GM19328 (cell line): ENCODE results near the gene MGLL.

Experiments used
- ATAC-seq: cut with Tn5 transposase; IDR thresholded peaks from one replicate; pipeline ENCODE4 v1.9.1; 2021; ENCODE audit warnings: mild to moderate bottlenecking, moderate library complexity; ENCODE audit not compliant: unreplicated experiment

Gene MGLL

DNA sequence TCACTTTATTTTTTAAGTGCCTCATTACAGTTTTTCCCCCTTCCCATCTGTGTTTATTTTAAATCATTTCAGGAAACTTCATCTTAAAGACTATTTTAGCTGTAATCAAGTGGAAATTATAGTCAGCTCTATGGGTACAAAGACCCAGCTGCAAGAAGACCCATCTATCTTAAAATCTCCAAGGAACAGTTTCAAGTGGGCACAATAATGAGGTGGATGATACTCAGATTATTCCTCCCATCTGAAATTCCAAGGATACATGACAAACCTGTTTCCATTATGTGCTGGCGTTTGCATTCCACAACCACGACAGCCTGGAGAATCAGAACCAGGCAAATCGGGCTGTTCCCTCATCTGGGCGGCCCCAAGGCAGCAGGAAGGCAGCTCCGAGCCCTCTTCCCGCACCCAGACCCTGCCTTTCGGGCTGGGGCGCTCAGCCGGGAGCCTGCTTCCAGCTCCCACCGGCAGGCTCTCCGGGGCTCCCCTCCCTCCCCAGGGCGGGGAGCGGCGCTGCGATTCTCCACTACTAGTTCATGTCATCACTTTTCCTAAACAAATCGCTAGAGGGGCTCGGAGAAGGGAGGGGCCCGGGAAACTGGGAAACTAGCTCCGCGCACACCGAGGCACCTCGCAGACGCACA, at the start of gene MGLL:
Gene MGLL, minus strand, starts transcription at position 475 of the 641 bp plus-strand sequence. Its CDS starts 197 bp downstream, at position 278.
- peak; percentile 2 for ATAC-seq

DNA sequence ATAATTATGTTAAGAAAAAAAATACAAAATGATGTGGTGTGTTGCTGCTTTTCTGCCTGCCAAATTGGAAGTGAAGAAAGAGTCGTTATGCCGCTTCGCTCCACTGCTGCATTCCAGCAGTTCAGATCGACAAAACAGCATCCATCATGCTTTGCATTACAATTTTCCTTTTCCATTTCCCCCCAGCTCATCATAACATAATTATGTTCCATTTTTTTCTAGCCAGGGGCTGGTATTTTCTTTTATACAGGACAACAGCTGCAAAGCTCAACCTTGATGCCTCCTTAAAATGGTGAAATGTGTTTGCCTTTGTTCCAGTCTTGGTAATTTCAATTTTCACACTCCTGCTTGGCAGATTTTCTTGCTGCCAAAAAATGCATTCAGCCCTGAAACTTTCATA, 47.8 kb upstream of the MGLL start:
- no peak for ATAC-seq

DNA sequence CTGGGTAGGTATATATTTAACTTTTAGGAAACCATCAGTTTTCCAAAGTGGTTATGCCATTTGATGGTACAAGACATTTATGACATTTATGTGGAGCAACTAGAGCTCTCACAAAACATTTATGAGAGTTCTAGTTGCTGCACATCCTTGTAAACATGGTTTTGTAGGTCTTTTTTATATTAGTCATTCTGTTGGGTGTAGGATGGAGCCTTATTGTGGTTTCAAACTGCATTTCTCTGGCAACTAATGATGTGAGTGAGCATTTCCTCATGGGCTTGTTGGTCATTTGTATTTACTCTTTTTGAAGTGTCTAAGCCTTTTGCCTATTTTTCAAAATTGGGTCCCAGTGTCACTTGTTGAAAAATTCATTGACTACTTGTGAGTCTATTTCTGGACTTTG, 45.7 kb upstream of the MGLL start:
- ATAC-seq: no peak

DNA sequence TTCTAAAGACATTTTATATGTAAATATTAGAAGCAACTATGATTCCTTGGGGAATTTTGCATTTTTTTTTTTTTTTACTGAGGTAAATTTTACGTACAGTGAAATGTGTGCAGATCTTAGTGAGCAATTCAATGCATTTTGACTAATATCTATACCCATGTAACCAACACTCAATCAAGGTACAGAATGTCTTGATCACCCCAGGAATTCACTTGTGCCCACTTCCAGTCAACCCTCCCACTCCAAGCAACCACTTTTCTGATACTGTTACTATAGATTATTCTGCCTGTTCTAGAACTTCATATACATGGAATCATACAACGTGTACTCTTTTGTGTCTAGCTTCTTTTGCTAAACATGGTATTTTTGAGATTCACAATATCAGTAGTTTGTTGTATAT, 45.1 kb upstream of the MGLL start:
- no peak for ATAC-seq

DNA sequence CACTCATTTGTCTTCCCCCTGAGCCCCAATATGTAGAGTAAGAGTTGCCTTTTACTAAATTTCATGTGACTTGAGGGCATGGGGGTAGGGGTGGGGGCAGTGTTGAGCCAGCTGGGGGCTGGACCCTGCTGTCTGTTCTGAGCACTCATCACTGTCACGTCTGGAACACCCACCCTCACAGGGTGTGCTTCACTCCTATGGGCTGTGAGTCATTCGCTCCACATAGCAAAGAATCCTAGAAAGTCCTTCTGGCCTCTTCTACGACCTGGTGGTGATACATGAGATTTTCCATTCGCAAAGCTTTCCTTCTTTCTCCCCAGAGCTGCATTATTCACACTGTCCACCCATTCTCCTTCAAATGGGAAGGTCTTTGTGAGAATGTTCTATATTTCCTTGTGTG, 43.6 kb upstream of the MGLL start:
- no peak for ATAC-seq

DNA sequence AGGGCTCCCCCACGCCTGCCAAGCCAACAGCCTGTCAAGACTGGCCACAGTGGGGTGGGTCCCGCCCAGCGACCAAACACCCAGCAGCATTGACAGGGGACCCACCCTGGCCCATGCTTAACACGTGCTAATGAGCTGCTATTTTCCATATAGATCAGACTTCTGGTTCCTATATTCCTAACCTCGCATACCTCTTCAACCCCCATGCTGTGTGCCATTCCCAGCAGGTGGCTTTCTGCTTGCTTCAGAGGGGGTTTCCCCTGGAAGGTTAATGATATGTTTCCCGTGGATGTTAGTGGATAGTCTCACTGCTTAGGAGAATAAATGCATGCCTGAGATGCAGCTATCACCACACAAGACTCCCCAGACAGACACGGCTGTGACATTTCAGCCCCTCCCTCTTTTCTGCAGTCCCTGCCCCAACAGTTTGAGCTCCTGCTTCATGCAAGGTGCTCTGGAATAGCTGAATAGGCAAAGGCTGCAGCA, 37.9 kb upstream of the MGLL start:
- ATAC-seq: no peak

DNA sequence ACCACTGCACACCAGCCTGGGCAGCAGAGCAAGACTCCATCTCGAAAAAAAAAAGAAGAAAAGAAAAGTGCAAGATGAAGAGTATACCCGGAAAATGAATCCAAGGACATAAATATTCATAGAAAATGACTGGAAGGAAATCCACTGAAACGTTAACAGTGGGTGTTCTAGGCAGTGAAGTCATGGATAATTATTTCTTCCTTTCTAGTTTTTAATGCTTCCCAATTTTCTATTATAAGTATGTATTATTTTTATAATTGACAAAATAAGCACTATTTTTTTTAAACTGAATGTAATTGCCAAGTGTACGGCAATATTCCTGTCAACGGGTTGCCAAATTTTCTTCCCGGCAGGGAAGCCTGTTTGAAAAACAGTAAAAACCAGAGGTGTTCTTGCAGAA, 37.4 kb upstream of the MGLL start:
- ATAC-seq: no peak

DNA sequence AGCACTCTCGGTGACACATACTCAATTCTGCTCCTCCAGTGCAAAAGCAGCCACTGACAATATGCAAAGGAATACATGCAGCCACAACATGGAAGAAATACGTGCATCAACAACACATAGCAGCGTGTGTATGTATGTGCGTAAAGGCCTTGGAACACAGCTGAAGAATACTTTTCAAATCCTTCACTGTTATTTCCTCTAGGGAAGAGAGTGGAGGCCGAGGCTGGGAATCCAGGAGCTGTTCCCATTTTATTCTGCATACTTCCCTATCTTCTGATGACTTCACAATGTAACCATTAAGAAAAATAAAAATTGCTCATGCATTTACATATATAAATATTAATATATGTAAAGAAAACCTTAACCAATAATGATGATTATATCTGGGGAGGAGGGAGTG, 36.6 kb upstream of the MGLL start:
- no peak for ATAC-seq

DNA sequence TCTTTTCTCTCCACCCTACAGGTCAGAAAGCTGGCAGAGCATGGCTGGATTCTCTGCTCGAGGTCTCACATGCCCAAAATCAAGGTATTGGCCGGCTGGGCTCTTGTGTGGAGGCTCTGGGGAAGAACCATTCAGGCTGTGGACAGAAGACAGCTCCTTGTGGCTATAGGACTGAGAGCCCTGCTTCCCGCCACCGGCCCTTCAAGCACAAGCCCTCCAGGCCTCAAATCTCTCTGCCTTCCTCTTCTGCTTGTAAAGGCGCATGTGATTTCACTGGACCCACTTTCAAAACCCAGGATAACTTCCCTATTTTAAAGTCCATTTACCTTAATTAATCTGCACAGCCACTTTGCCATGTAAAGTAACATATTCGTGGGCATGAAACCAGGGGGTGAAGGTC, 36.2 kb upstream of the MGLL start:
- no peak for ATAC-seq

DNA sequence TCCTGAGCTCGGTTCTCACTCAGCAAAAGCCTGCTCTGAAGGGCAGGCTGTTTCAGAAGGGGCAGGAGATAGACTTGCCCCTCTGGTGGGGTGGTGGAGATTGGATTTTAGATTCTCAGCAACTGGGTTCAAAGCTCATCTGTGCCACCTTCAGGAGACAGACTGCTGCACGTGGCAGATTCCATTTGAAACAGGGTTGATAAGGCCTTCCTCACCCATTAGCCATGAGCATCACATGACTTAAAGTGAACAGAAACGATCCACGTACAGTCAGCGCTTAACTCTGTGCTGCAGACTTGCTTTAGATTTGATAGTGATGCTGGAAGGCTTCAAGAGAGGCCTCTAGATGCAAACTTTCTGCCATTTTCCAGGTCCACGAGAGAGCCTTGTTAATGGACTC, 35.0 kb upstream of the MGLL start:
- ATAC-seq: no peak

DNA sequence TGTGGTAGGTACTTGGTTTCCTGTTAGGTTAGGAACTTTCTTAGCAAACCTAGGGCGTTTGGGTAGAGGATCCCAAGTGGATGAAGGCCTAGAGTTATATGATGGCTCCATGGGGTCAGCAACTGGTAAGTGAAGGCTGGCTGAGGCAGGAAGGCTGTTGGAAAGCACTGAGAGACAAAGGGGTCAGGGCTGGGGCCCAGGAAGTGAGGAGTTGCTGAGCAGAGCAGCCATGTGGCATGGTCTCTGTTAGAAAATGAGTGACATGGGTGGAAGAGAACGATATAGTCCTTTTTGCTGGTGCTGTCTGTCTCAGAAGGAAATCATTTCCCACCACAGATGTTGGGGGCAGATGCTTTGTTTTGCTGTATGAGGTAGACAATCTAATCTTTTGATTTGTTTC, 34.5 kb upstream of the MGLL start:
- ATAC-seq: no peak

DNA sequence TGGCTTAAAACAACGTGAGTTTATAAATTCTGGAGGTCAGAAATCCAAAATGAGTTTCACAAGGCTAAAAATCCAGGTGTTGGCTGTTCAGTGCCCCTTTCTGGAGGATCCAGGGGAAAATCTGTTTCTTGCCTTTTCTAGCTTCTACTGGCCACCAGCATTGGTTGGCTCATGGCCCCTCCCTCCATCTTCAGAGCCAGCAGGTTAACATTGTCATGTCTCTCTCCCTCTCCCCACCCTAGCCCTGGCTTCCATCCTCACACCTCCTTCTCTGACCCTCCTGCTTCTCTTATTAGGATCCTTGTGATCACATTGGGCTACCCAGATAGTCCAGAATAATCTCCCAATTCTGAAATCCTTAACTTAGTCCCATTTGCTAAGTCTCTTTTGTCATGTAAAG, 32.9 kb upstream of the MGLL start:
- ATAC-seq: no peak

DNA sequence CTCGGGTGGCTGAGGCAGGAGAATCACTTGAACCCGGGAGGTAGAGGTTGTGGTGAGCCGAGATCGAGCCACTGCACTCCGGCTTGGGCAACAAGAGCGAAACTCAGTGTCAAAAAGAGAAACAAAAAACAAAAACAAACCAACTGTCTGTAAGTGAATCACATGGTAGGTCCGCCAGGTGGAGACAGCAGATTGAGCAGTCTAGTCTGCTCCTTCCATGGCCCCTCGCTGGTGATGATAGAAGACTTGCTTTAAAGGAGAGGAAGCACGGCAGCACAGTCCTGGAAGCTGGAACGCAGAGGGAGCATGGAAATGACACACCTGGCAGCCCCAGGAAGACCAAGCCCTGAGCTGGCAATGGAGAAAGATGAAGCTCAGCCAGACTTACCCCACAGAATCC, 31.4 kb upstream of the MGLL start:
- ATAC-seq: no peak

DNA sequence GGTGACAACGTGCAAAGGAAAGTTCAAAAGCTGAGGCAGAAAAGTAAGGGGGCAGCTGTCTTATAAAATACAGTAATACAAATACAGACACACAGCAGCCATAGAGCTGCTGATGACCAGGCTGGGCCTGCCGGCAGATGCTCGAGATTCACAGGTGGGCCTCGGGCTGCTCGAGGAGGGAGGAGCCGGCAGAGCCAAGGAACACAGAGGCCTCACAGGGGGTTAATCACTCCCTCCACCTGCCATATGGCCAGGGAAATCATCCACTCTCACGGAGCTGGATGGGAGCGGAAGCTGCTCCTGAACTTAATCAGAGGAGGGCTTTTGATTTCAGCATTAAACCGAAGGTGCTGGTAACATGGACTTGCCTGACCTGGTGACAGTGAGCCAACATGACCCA, 29.6 kb upstream of the MGLL start:
- ATAC-seq: no peak

DNA sequence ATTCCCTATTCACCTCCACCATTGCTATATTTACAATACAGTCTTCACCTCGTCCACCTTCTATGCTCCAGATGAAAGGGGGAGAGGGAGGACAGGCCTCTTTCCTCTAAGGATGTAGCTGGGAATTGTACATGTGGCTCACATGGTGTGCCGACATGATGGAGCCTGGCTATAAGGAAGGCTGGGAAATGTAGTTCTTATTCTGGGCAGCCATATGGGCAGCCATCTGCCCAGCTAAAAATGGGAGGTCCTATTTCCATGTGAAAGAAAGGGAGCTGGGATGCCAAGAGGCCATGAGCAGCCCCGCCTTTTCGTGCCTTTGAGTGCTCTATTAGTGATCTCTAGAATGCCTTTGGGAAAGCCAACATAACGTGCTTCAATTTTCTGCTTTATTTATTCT, 27.1 kb upstream of the MGLL start:
- no peak for ATAC-seq

DNA sequence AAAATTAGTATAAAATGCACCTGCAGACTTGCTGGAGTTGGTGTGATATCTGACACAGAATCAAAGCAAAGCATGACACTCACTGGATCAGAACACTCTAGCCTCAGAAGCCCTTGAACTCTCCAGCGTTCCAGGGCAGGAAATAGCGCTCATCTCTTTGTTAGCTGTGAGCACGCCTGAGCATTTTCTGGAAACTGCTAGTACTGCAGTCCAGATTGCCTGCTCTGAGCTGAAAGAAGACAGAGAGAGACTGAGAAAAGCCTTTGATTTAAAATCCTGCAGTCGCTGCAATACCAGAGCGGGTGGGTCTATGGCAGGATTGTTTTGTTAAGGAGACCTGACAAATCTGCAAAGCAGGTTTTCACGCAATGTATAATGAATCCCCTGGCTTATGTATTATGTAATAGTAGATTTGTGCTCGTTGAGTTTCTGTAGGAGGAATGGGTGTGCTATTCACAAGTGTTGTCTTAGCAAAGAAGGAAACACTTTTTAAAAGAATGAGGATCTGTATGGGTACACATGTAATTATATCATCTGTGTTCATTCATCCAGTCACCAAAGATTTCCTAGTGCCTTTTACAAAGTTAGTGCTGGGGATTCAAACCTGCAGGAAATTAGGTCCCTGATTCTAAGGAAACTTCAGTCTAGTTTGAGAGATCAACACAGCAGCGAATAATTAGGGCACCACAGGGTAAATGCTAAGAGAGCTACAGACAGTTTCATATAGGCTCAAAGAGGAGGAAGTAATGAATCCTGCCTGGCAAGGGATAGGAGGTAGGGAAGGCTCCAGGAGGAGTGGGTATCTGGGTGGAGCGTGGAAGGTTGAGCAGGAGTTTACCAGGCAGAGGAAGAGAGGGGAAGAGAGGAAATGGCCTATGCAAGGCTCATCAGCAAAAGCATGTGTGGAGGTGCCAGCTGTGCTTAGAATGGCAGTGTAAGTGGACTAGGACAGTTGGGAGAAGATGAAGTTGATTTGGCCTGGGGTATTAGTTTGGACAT, 26.1 kb upstream of the MGLL start:
- no peak for ATAC-seq

DNA sequence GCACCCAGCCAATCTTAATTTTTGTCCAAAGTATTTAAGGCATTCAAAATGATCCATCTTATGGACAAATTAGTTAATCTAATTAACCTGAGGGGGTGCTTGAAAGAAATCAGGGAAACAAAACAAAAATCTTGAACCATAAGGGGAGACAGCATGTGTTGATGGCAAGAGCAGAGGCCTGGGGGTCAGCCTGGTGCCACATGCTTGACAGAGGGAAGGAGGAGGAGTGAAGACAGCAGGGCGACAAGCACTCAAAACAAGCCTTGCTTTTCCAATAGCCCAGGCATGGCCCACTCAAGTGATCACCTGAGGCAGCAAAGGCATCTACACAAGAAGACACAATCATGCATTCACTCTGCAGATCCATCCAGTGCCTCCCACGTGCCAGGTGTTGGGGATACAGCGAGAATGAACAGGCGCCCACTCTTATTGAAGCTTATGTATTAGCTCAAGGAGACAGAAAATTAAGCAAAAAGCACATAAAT, 25.0 kb upstream of the MGLL start:
- ATAC-seq: no peak

DNA sequence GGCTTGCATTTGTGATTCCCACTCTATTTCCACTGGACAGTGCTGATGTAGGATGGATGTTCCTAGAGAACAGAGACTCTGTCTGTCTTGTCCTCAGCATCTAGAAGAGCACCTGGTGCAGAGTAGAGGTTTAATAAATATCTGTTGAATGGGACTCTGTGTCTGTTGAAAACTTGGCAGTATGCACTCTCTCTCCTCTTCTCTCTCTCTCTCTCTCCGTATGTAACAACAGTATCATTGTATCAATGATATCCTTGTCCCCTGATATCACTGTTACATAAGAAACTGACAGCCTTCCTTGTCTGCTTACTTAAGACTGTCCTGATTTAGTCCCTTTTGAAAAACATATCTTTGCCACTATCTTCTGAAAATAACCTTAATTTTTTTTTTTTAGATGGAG, 24.3 kb upstream of the MGLL start:
- ATAC-seq: no peak

DNA sequence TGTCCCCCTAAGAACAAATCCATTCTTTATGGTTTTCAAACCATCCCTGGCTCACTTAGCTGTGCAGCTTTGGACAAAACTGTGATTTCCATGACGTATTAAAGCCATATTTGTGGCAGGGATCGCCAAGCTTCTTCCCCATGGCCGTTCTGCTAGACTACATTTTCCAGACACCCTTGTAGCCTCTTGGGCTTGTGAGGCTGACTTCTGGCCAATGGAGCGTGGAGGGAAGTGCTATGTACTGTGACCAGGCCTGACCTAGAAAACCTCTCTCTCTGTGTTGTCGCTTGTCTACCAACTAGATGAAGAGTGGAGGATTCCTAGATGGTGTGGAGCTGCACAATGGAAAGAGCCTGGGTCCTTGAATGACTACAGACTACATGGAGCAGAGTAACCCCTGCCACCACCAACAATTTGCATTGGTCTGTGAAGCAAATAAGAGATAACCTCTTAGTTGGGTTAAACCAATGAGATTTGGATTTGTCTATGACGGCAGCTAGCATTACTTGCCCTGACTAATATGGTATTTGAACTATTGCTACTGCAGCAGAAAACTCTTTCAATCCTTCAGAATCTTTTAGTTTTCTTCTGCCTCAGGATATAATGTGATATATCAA, 22.1 kb upstream of the MGLL start:
- peak; percentile 55 for ATAC-seq

DNA sequence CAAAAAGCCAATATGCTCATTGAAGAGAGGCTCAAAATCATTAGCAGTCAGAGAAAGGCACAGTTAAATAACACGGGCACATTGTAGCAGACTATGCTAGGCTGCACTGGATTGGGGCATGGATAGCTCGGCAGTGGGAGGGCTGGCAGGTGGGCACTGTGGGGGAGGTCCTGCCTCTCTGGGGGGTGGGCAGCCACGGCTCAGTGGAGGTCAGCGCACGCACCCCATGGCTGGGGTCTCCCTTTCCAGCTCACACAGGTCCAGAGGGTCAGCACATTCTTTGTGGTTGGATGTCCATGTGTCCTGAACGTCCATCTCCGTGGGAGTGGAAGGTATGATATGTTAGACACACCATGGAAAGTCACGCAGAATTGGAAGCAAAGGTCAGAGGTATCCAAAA, 18.4 kb upstream of the MGLL start:
- no peak for ATAC-seq

DNA sequence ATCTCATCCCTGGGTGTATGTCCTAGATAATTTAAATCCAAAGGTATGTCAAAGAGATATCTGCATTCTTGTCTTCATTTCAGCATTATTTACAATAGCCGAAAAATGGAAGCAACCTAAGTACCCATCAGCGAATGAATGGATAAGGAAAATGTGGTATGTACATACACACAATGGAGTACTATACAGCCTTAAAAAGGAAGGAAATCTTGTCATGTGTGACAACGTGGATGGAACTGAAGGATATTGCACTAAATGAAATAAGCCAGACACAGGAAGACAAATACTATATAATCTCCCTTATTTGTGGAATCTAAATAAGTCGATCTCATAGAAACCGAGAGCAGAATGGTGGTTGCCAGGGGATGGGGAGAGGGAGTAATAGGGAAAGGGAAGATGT, 16.8 kb upstream of the MGLL start:
- ATAC-seq: no peak
